ENCODE data around the gene ACIN1.
A peak's percentile ranks its signal among the peaks of the same experiment; 100 is the strongest.

DNA sequence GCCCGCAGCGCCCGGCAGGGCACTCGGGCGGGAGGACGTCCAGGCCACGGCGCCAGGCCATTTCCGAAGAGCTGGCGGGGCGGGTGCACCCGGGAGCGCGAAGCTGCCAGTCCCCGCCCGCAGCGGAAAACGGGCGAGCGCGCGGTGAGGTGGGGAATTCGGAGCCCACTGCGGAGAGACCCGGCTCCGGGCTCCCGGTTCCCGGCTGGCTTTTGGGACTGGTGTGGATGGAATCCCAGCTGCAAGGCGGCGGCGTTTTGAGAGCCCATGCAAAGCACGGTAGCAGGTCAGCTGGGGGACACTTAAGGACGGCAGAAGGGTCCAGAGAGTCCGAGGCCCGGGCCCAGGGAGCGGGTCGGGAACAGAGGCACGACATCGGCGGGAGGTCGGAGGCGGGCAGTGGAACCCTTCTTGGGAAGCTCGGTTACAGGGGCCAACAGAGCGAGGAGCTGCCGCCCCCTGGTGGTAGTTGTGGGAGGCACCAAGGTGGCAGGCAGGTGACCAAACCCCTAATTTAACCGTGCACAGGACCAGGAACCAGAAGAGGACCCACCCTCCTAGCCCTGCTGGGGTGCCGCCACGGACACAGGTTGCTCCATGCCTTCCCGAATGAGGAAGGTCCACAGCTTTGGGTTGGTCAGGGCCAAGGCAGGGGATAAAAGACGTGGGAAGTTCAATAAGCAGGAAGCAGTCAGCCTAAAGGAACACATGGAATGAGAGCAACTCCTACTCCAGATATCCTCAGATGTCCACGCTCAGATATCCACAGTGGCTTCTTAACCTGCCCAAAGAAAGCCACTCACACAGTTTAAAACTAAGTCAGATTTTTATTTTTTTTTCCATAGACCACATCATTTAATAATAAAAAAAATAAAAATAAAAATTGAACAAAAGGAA is 36.9 kb downstream of the ACIN1 start:
- TF ChIP-seq, protein P1, sequence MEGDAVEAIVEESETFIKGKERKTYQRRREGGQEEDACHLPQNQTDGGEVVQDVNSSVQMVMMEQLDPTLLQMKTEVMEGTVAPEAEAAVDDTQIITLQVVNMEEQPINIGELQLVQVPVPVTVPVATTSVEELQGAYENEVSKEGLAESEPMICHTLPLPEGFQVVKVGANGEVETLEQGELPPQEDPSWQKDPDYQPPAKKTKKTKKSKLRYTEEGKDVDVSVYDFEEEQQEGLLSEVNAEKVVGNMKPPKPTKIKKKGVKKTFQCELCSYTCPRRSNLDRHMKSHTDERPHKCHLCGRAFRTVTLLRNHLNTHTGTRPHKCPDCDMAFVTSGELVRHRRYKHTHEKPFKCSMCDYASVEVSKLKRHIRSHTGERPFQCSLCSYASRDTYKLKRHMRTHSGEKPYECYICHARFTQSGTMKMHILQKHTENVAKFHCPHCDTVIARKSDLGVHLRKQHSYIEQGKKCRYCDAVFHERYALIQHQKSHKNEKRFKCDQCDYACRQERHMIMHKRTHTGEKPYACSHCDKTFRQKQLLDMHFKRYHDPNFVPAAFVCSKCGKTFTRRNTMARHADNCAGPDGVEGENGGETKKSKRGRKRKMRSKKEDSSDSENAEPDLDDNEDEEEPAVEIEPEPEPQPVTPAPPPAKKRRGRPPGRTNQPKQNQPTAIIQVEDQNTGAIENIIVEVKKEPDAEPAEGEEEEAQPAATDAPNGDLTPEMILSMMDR (conservative IDR thresholded peaks at IDR 0.05 in 1 of 2, IDR thresholded peaks at IDR 0.05 in 1 of 2; ENCODE audit: extremely low read depth in 1 of 2, insufficient read depth in 1 of 2, low read depth in 1 of 2, low read length in 2 of 2): peak; percentile 82 to 93
- TF ChIP-seq EZH2 (IDR thresholded peaks at IDR 0.05; ENCODE audit: borderline replicate concordance, low read length): no peak

All from mammary epithelial cell (primary cell).